ENCODE results near the gene PPP1R12A. TPM values are rescaled to one million over a fixed set of nuclear protein-coding genes. Genes with fewer than 3 reads are reported as not detected.
"Not testable (repeated sequence)": the region's sequence is repeated elsewhere in the genome, so short reads cannot be mapped to it uniquely, and the experiment has no call there.

Gene PPP1R12A
- 91.3 TPM for total RNA-seq

DNA sequence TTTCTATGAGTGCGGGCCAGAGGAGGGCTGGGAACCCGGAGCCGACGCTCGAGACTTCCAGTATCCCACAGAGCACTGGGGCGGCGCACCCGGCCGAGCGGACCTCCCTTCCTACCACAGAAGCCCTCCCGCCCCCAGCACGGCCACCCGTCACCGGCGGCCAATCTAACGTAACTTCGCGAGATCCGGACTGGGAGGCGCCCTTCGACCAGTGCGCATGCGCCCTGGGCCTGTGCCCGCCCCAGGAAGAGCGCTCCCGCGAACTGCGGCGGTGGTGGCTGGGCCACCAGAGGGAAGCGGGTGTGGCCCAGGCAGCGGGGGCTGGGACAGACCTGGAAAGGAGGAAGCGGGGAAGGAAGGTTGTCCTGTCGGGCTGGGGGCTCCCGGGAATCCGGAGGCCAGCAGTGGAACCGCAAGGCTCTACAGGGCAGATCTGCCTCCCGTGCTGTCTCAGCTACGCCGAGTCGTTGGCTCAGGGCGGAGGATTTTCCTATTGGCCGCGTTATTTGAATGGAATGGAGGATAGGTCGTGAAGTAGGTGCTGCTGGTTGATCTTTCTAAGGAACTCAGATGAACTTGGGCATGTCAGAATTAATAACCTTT, at the start of gene PPP1R12A:
PPP1R12A (minus strand) TSS at position 77 of the 603 bp plus-strand sequence. CDS start 166 bp downstream, outside the sequence.
- Histone ChIP-seq H3K9ac (ENCODE audit: low read depth in 1 of 3, low read length in 3 of 3) (peak within 1 kb of the TSS; percentile 93 to 97 (median 96)), H3K9me3 (ENCODE audit: control insufficient read depth in 3 of 3, low read length in 3 of 3) (no peaks in the 10 kb centered on the region), H3K4me1 (ENCODE audit: control insufficient read depth in 3 of 3, insufficient read depth in 3 of 3, low read length in 3 of 3) (peaks cover 3 to 13% (median 5%) of the 10 kb centered on the region in 3 donors), H3K4me3 (ENCODE audit: low read length in 3 of 3) (peak within 1 kb of the TSS; percentile 97 to 99 (median 97)), H3K36me3 (ENCODE audit: control insufficient read depth in 3 of 3, insufficient read depth in 3 of 3, low read length in 3 of 3) (no peaks in the 10 kb centered on the region), H3K27me3 (ENCODE audit: control insufficient read depth in 3 of 3, insufficient read depth in 3 of 3, low read length in 3 of 3) (no peaks in the 10 kb centered on the region), H3K27ac (ENCODE audit: low read depth, low read length) (peak within 1 kb of the TSS; percentile 95)

DNA sequence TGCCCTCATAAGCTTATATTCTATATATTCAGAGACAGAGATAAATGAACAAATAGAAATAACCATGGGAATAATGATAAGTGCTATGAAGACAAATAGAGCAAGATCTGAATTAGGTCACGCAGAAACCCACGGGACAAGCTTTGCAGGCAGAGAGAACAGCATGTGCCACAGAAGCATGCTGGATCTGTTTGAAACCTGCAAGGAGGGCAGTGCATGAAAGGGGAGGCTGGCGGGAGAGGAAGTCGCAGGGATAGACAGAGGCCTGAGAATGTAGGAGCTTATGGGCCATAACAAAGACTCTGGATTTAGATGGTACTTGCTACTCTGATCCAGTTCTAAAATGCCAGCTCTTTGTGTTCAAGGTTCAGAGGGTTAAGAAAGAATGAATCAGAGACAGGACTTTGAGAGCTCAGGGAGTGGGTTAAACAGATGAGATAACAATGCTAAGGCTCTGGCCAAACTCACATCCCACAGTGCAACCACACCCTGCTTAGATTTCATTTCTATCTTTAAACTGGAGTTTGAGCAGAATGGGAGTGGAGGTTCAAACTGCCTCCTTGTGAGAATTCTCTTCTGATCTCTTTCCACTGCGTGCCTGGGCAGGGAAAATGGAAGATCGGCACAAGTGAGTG, 49.2 kb upstream of the PPP1R12A start:
- no peak overlapping the region for H3K9ac ChIP-seq (ENCODE audit: low read depth in 1 of 3, low read length in 3 of 3)

DNA sequence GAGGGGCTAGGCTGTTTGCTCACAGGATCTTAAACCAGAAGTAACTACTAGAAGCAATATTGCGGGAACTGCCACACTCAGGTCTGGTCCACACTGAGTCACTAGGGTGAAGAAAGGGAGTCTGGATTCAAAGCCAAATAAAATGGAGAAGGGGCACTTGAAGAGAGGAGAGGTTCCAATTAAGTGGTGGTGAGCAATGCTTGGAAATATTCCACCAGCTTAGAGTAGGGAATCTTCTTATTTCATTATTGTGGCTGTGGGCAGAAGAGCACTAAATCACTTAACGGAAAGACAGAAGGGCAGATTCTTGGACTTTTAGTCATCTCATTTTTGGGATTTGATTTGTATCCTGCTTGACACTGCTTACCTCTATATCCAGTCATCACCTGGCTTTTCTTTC, 48.6 kb upstream of the PPP1R12A start:
- Histone ChIP-seq H3K4me3 (ENCODE audit: low read length in 3 of 3) (no peak overlapping the region), H3K9me3 (ENCODE audit: control insufficient read depth in 3 of 3, low read length in 3 of 3) (no peaks in the 10 kb centered on the region), H3K27me3 (ENCODE audit: control insufficient read depth in 3 of 3, insufficient read depth in 3 of 3, low read length in 3 of 3) (no peaks in the 10 kb centered on the region), H3K9ac (ENCODE audit: low read depth in 1 of 3, low read length in 3 of 3) (no peak overlapping the region), H3K27ac (ENCODE audit: low read depth, low read length) (no peak overlapping the region), H3K4me1 (ENCODE audit: control insufficient read depth in 3 of 3, insufficient read depth in 3 of 3, low read length in 3 of 3) (no peaks in the 10 kb centered on the region), H3K36me3 (ENCODE audit: control insufficient read depth in 3 of 3, insufficient read depth in 3 of 3, low read length in 3 of 3) (no peaks in the 10 kb centered on the region)

More for the DNA sequence above, 49.2 kb upstream of the PPP1R12A start:
- Histone ChIP-seq H3K27ac (ENCODE audit: low read depth, low read length) (no peak overlapping the region), H3K9me3 (ENCODE audit: control insufficient read depth in 3 of 3, low read length in 3 of 3) (no peaks in the 10 kb centered on the region), H3K36me3 (ENCODE audit: control insufficient read depth in 3 of 3, insufficient read depth in 3 of 3, low read length in 3 of 3) (no peaks in the 10 kb centered on the region), H3K4me1 (ENCODE audit: control insufficient read depth in 3 of 3, insufficient read depth in 3 of 3, low read length in 3 of 3) (no peaks in the 10 kb centered on the region), H3K27me3 (ENCODE audit: control insufficient read depth in 3 of 3, insufficient read depth in 3 of 3, low read length in 3 of 3) (no peaks in the 10 kb centered on the region), H3K4me3 (ENCODE audit: low read length in 3 of 3) (no peak overlapping the region)

DNA sequence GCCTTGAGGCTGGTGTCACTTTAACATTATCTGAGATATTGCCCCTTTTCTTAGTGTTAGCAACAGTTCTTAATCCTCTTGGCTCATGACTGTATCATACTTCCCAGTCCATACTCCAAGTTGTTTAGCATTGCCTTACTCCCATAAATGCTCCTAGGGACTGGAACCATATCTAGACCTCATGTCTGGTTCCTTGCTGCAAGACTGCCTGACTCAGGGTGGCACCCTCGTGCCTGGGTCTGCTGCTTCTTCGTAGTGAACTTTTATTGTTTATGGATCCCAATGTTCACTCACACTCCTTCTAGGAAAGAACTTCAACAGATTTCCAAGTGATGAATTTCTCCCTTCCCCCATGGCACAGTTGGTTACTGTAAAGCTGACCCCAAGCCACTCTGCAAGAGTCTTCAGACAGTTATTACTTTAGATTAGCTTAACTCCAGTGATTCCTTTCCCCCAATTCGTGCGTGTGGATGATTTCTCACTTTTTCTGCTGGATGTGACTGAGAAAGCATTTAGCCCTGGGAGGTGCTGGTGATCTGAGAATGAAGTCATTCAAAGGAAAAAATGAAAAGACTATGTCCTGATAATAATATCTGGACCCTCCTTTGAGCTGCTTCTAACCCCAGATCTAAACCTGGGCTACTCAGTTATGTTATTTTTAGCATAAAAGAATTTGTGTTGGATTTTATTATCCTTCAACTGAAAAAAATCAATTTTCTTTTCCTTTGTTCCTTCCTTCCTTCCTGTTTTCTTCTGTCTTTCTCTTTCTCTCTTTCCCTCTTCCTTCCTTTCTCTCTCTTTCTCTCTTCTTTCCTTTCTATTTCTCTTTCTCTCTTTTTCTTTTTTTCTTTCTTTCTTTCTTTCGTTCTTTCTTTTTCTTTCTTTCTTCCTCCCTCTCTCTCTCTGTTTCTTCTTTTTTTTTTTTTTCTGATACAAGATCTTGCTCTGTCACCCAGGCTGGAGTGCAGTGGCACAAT, 47.5 kb upstream of the PPP1R12A start:
- Histone ChIP-seq H3K9ac (ENCODE audit: low read depth in 1 of 3, low read length in 3 of 3) (no peak overlapping the region), H3K27me3 (ENCODE audit: control insufficient read depth in 3 of 3, insufficient read depth in 3 of 3, low read length in 3 of 3) (no peaks in the 10 kb centered on the region), H3K36me3 (ENCODE audit: control insufficient read depth in 3 of 3, insufficient read depth in 3 of 3, low read length in 3 of 3) (no peaks in the 10 kb centered on the region), H3K4me3 (ENCODE audit: low read length in 3 of 3) (no peak overlapping the region), H3K4me1 (ENCODE audit: control insufficient read depth in 3 of 3, insufficient read depth in 3 of 3, low read length in 3 of 3) (no peaks in the 10 kb centered on the region), H3K9me3 (ENCODE audit: control insufficient read depth in 3 of 3, low read length in 3 of 3) (no peaks in the 10 kb centered on the region), H3K27ac (ENCODE audit: low read depth, low read length) (no peak overlapping the region)

DNA sequence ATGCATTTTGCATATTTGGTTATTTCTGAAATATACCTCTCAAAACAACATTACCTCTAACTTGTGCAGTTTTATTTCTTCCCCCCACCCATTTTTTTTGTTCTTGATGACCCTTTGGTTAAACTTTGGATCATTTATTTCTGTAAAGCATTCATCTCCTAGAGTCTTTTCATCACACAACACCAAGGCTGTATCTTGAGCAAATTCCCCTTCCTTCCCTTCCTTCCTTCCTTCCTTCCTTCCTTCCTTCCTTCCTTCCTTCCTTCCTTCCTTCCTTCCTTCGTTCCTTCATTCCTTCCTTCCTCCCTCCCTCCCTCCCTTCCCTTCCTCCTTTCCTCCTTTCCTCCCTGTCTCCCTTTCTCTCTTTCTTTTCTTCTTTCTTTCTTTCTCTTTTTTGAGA, 43.8 kb upstream of the PPP1R12A start:
- Histone ChIP-seq H3K9me3 (ENCODE audit: control insufficient read depth in 3 of 3, low read length in 3 of 3) (no peaks in the 10 kb centered on the region), H3K4me1 (ENCODE audit: control insufficient read depth in 3 of 3, insufficient read depth in 3 of 3, low read length in 3 of 3) (no peaks in the 10 kb centered on the region), H3K9ac (ENCODE audit: low read depth in 1 of 3, low read length in 3 of 3) (no peak overlapping the region), H3K4me3 (ENCODE audit: low read length in 3 of 3) (no peak overlapping the region), H3K36me3 (ENCODE audit: control insufficient read depth in 3 of 3, insufficient read depth in 3 of 3, low read length in 3 of 3) (no peaks in the 10 kb centered on the region), H3K27ac (ENCODE audit: low read depth, low read length) (no peak overlapping the region), H3K27me3 (ENCODE audit: control insufficient read depth in 3 of 3, insufficient read depth in 3 of 3, low read length in 3 of 3) (no peaks in the 10 kb centered on the region)

DNA sequence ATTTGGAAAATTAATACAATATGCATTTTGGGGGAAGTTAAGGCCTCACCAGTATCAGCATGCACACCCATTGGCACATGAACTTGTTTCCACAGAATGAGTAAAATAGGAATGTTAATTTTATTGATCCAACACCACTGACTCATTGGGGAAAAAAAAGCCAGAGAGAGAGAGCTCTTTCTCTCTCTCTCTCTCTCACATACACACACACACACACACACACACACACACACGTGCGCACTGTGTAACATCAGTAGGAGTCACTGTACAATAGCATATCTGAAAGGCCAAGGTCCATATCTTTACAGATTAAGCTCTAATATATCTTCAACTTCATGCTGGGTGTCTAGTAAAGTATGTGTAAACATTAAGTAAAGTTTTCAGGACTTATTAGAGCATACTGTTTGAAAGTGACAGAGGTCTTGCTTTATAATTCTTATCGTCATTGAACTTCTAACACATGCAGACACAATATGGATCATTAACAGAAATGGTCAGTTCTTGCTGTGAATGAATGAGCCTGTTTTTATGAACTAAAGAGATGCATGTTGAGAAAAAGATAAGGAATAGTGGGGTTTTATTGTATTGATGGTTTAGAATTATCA, 43.1 kb upstream of the PPP1R12A start:
- H3K27me3 ChIP-seq (ENCODE audit: control insufficient read depth in 3 of 3, insufficient read depth in 3 of 3, low read length in 3 of 3); H3K9me3 ChIP-seq (ENCODE audit: control insufficient read depth in 3 of 3, low read length in 3 of 3); H3K9ac ChIP-seq (ENCODE audit: low read depth in 1 of 3, low read length in 3 of 3); H3K27ac ChIP-seq (ENCODE audit: low read depth, low read length); H3K36me3 ChIP-seq (ENCODE audit: control insufficient read depth in 3 of 3, insufficient read depth in 3 of 3, low read length in 3 of 3); H3K4me3 ChIP-seq (ENCODE audit: low read length in 3 of 3); H3K4me1 ChIP-seq (ENCODE audit: control insufficient read depth in 3 of 3, insufficient read depth in 3 of 3, low read length in 3 of 3): not testable (repeated sequence)

DNA sequence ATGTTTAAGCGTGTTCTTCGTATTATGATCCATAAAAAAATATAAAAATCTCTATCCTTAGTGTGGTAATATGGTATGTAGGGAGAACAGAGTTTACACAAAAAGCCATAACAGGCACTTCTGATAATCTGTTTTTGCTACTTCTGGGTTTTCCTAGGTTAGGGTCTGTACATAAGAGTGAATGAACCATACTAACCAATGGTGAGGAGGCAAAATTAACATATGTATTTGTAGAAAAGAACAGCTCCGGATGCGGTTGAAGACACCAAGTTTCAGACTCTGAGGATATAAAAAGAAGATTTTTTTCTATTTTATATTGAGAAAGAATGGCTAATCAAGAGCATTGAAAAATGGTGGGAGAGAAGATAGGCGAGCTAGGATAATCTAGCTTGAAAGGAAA, 40.2 kb upstream of the PPP1R12A start:
- no peaks in the 10 kb centered on the region for H3K4me1 ChIP-seq (ENCODE audit: control insufficient read depth in 3 of 3, insufficient read depth in 3 of 3, low read length in 3 of 3)
- H3K9me3 ChIP-seq (ENCODE audit: control insufficient read depth in 3 of 3, low read length in 3 of 3) = no peaks in the 10 kb centered on the region
- H3K9ac ChIP-seq (ENCODE audit: low read depth in 1 of 3, low read length in 3 of 3) = no peak overlapping the region
- no peak overlapping the region for H3K27ac ChIP-seq (ENCODE audit: low read depth, low read length)
- H3K36me3 ChIP-seq (ENCODE audit: control insufficient read depth in 3 of 3, insufficient read depth in 3 of 3, low read length in 3 of 3) = no peaks in the 10 kb centered on the region
- H3K4me3 ChIP-seq (ENCODE audit: low read length in 3 of 3) = no peak overlapping the region
- H3K27me3 ChIP-seq (ENCODE audit: control insufficient read depth in 3 of 3, insufficient read depth in 3 of 3, low read length in 3 of 3) = no peaks in the 10 kb centered on the region

DNA sequence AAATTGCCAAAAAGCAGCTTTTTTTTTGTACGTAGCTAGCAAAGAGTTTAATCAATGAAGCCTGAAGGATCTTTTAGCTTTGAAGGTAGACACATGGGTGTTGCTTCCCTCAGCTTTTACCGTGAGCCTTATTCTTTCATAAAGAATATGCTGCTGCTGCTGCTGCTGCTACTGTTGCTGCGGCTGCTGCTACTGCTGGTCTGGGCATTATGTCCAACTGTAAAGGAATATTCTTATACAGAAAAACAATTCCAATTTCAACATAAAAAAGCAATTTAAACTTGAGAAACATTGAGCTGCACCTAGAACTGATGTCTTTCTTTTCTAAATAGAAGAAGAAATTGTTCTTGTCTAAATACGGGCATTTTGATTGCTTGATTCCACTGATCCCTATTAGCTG, 38.9 kb upstream of the PPP1R12A start:
- no peak overlapping the region for H3K9ac ChIP-seq (ENCODE audit: low read depth in 1 of 3, low read length in 3 of 3)
- no peaks in the 10 kb centered on the region for H3K36me3 ChIP-seq (ENCODE audit: control insufficient read depth in 3 of 3, insufficient read depth in 3 of 3, low read length in 3 of 3)
- no peak overlapping the region for H3K4me3 ChIP-seq (ENCODE audit: low read length in 3 of 3)
- H3K9me3 ChIP-seq (ENCODE audit: control insufficient read depth in 3 of 3, low read length in 3 of 3) = no peaks in the 10 kb centered on the region
- no peaks in the 10 kb centered on the region for H3K4me1 ChIP-seq (ENCODE audit: control insufficient read depth in 3 of 3, insufficient read depth in 3 of 3, low read length in 3 of 3)
- no peaks in the 10 kb centered on the region for H3K27me3 ChIP-seq (ENCODE audit: control insufficient read depth in 3 of 3, insufficient read depth in 3 of 3, low read length in 3 of 3)
- H3K27ac ChIP-seq (ENCODE audit: low read depth, low read length) = no peak overlapping the region

DNA sequence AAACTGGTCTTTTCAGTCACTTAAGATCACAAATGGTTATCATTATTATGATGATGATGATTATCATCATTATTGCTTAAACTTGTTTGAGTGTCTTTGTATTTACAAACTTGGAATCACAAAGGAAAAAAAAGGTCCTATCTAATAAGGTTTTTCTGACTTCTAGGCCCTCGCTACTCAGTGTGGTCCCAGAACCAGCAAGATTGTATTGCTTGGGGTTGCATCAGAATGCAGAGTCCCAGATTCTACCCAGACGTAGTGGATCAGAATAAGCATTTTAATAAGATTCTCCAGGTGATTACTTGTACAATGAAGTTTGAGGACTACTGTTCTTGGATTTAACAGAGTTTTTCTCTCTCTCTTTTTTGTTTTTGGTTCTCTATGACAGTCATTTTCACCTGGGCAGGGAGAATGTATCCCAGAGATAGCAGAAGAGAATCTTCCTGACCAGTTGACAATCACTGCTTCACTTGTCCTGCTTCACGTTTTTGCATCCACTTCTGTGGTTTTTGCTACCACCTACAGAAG, 29.3 kb upstream of the PPP1R12A start:
- H3K4me3 ChIP-seq (ENCODE audit: low read length in 3 of 3) = no peak overlapping the region
- no peaks in the 10 kb centered on the region for H3K36me3 ChIP-seq (ENCODE audit: control insufficient read depth in 3 of 3, insufficient read depth in 3 of 3, low read length in 3 of 3)
- H3K9ac ChIP-seq (ENCODE audit: low read depth in 1 of 3, low read length in 3 of 3) = no peak overlapping the region
- no peaks in the 10 kb centered on the region for H3K27me3 ChIP-seq (ENCODE audit: control insufficient read depth in 3 of 3, insufficient read depth in 3 of 3, low read length in 3 of 3)
- no peak overlapping the region for H3K27ac ChIP-seq (ENCODE audit: low read depth, low read length)
- no peaks in the 10 kb centered on the region for H3K4me1 ChIP-seq (ENCODE audit: control insufficient read depth in 3 of 3, insufficient read depth in 3 of 3, low read length in 3 of 3)
- H3K9me3 ChIP-seq (ENCODE audit: control insufficient read depth in 3 of 3, low read length in 3 of 3) = no peaks in the 10 kb centered on the region

Measured in skeletal muscle tissue (tissue), 4 donors.